ENCODE data around the gene PIR. TPM values are rescaled to one million over a fixed set of nuclear protein-coding genes. Genes with fewer than 3 reads are reported as not detected.

The PIR gene
- total RNA-seq, 2 experiments from 2014 or later, result 1.9 to 3.5 TPM

GRCh38 chrX:15395789-15396188 is 97.3 kb downstream of the PIR start:
- no peaks in the 10 kb centered on the region for H3K9me2 ChIP-seq (ENCODE audit: insufficient read depth, low read length)
- no peak overlapping the region for H3K27ac ChIP-seq (ENCODE audit: low read depth, low read length, poor library complexity, severe bottlenecking)
- H3K4me2 ChIP-seq (ENCODE audit: low read length), result no peak overlapping the region
- intact Hi-C loops (cut with micrococcal nuclease; ENCODE audit: unreplicated experiment), result no loop called here
- H4K20me1 ChIP-seq (ENCODE audit: insufficient read depth, low read length), result no peaks in the 10 kb centered on the region
- CTCF ChIA-PET (ENCODE audit: unreplicated experiment), result no interaction called here
- no peaks in the 10 kb centered on the region for H3K79me2 ChIP-seq (ENCODE audit: insufficient read depth, low read depth, low read length)
- no peak overlapping the region for H2AFZ ChIP-seq (ENCODE audit: low read length)
- no TSS peak for BruUV-seq (replicated peaks)
- no peak for TF ChIP-seq EZH2phosphoT487 (IDR thresholded peaks at IDR 0.05; ENCODE audit: borderline replicate concordance, low read depth, low read length)
- TF ChIP-seq CTCF (conservative IDR thresholded peaks at IDR 0.05; ENCODE audit: low read length), result no peak
- no peaks in the 10 kb centered on the region for H3K9me3 ChIP-seq (ENCODE audit: low read length)
- POLR2A ChIA-PET, result interaction anchor here (0.6 kb wide), 1 partner anchor 661 kb away, joined by 3 read pairs; no protein-coding TSS in a partner anchor
- no peak for DNase-seq (ENCODE audit: low spot score)
- H3K4me1 ChIP-seq (ENCODE audit: insufficient read depth, low read length, poor library complexity, severe bottlenecking), result no peaks in the 10 kb centered on the region
- no peak overlapping the region for H3K4me3 ChIP-seq (ENCODE audit: low read depth, low read length, poor library complexity, severe bottlenecking)
- H3K36me3 ChIP-seq (ENCODE audit: insufficient read depth, low read length), result no peaks in the 10 kb centered on the region

- Histone ChIP-seq H3K9me2 (ENCODE audit: insufficient read depth, low read length) (no peaks in the 10 kb centered on the region), H4K20me1 (ENCODE audit: insufficient read depth, low read length) (no peaks in the 10 kb centered on the region), H2AFZ (ENCODE audit: low read length) (no peak overlapping the region), H3K79me2 (ENCODE audit: insufficient read depth, low read depth, low read length) (no peaks in the 10 kb centered on the region), H3K36me3 (ENCODE audit: insufficient read depth, low read length) (no peaks in the 10 kb centered on the region), H3K4me3 (ENCODE audit: low read depth, low read length, poor library complexity, severe bottlenecking) (no peak overlapping the region), H3K9me3 (ENCODE audit: low read length) (no peaks in the 10 kb centered on the region), H3K4me1 (ENCODE audit: insufficient read depth, low read length, poor library complexity, severe bottlenecking) (no peaks in the 10 kb centered on the region), H3K27ac (ENCODE audit: low read depth, low read length, poor library complexity, severe bottlenecking) (no peak overlapping the region), H3K4me2 (ENCODE audit: low read length) (no peak overlapping the region)
- ChIA-PET CTCF (ENCODE audit: unreplicated experiment) (no interaction called here), POLR2A (no interaction called here)
- BruUV-seq (replicated peaks), result no TSS peak
- intact Hi-C loops (cut with micrococcal nuclease; ENCODE audit: unreplicated experiment), result no loop called here
- no peak for DNase-seq (ENCODE audit: low spot score)
- TF ChIP-seq CTCF (conservative IDR thresholded peaks at IDR 0.05; ENCODE audit: low read length) (no peak), EZH2phosphoT487 (IDR thresholded peaks at IDR 0.05; ENCODE audit: borderline replicate concordance, low read depth, low read length) (no peak)
Measured at GRCh38 chrX:15391850-15392249, 101.3 kb downstream of the PIR start.

- H3K27ac ChIP-seq (ENCODE audit: low read depth, low read length, poor library complexity, severe bottlenecking), result no peak within 1 kb of the TSS
- no peaks in the 10 kb centered on the region for H3K9me3 ChIP-seq (ENCODE audit: low read length)
- no peaks in the 10 kb centered on the region for H3K4me1 ChIP-seq (ENCODE audit: insufficient read depth, low read length, poor library complexity, severe bottlenecking)
- no peak within 1 kb of the TSS for H3K4me3 ChIP-seq (ENCODE audit: low read depth, low read length, poor library complexity, severe bottlenecking)
- ChIA-PET POLR2A (interaction anchor here (0.6 to 1.8 kb wide), 3 partner anchors 11 to 81 kb away, joined by 6 to 7 read pairs (median 6); no protein-coding TSS in a partner anchor), CTCF (ENCODE audit: unreplicated experiment) (interaction anchor here (2.2 kb wide), 1 partner anchor 83 kb away, joined by 10 read pairs; no protein-coding TSS in a partner anchor)
- no peak within 1 kb of the TSS for H3K4me2 ChIP-seq (ENCODE audit: low read length)
- no peak for DNase-seq (ENCODE audit: low spot score)
- H4K20me1 ChIP-seq (ENCODE audit: insufficient read depth, low read length), result no peaks in the 10 kb centered on the region
- no peak within 1 kb of the TSS for H2AFZ ChIP-seq (ENCODE audit: low read length)
- intact Hi-C loops (cut with micrococcal nuclease; ENCODE audit: unreplicated experiment), result no loop called here
- H3K79me2 ChIP-seq (ENCODE audit: insufficient read depth, low read depth, low read length), result no peaks in the 10 kb centered on the region
- no TSS peak for BruUV-seq (replicated peaks)
- H3K9me2 ChIP-seq (ENCODE audit: insufficient read depth, low read length), result no peaks in the 10 kb centered on the region
- TF ChIP-seq EZH2phosphoT487 (IDR thresholded peaks at IDR 0.05; ENCODE audit: borderline replicate concordance, low read depth, low read length), result no peak
- no peak for TF ChIP-seq CTCF (conservative IDR thresholded peaks at IDR 0.05; ENCODE audit: low read length)
- no peaks in the 10 kb centered on the region for H3K36me3 ChIP-seq (ENCODE audit: insufficient read depth, low read length)
Measured at GRCh38 chrX:15384304-15384703, 108.8 kb downstream of the PIR start, which contains the start of gene VEGFD. Gene VEGFD (minus strand): TSS chrX:15384413. CDS start chrX:15383946, 467 bp downstream.
